HPDE6-E6E7 (cell line): ENCODE data around the gene SSX2.
"Not testable (repeated sequence)": the region's sequence is repeated elsewhere in the genome, so short reads cannot be mapped to it uniquely, and the experiment has no call there.

ENCODE experiments used
- DNase-seq: peaks from one replicate; pipeline ENCODE4 v3.0.0; 2011; ENCODE audit warnings: missing footprints; ENCODE audit errors: extremely low spot score

SSX2 gene

GRCh38 chrX:52707078-52707477, at the start of gene SSX2:
Gene SSX2 (minus strand): TSS chrX:52707178. CDS start chrX:52705749, 1,429 bp downstream.
- not testable (repeated sequence) for DNase-seq

GRCh38 chrX:52750952-52751351, 44.0 kb upstream of the SSX2 start, which contains the start of gene SSX2B:
Gene SSX2B (plus strand): TSS chrX:52751252. CDS start chrX:52752681, 1,429 bp downstream.
- DNase-seq: not testable (repeated sequence)

- not testable (repeated sequence) for DNase-seq
These were observed 14.9 kb downstream of the SSX2 start for GRCh38 chrX:52692034-52692433.

- not testable (repeated sequence) for DNase-seq
These were observed 44.8 kb downstream of the SSX2 start for GRCh38 chrX:52662218-52662617.

GRCh38 chrX:52655475-52655874, 51.5 kb downstream of the SSX2 start:
- not testable (repeated sequence) for DNase-seq

- not testable (repeated sequence) for DNase-seq
These were observed 52.2 kb downstream of the SSX2 start, which contains the start of gene SSX7 for GRCh38 chrX:52654800-52655199. Gene SSX7 (minus strand): TSS chrX:52654900. CDS start chrX:52653472, 1,428 bp downstream.

GRCh38 chrX:52650676-52651075, 56.3 kb downstream of the SSX2 start:
- DNase-seq: not testable (repeated sequence)

GRCh38 chrX:52648956-52649355, 58.0 kb downstream of the SSX2 start:
- DNase-seq: not testable (repeated sequence)
